Vagina (tissue), 2 donors: ENCODE results near the gene HMGB2. TPM values are rescaled to one million over a fixed set of nuclear protein-coding genes. Genes with fewer than 3 reads are reported as not detected.

Experiments
- DNase-seq, 2 donors: peaks; one replicate each; pipeline ENCODE4 v3.0.0-alpha.2; 2017; ENCODE audit errors: extremely low spot score in 2 of 2
- H3K27ac ChIP-seq: fragments of 200-600 bp; sonication (generic); one replicate; pipeline ENCODE4 v1.5.1; 2019
- H3K27me3 ChIP-seq: fragments of 200-600 bp; sonication (generic); one replicate; pipeline ENCODE4 v1.5.1; 2019
- H3K36me3 ChIP-seq, 2 donors: fragments of 200-600 bp; sonication (generic); one replicate each; pipeline ENCODE4 v1.5.1; 2017 to 2019
- H3K4me1 ChIP-seq: fragments of 200-600 bp; sonication (generic); one replicate; pipeline ENCODE4 v1.5.1; 2019
- H3K4me3 ChIP-seq, 2 donors: fragments of 200-600 bp; sonication (generic); 1 replicate in 1 of 2; 2 replicates in 1 of 2; pipeline ENCODE4 v1.5.1; 2016 to 2019
- H3K9me3 ChIP-seq: fragments of 200-600 bp; sonication (generic); one replicate; pipeline ENCODE4 v1.5.1; 2019
- CTCF ChIP-seq, 3 experiments: fragments of 450-650 bp in 2 of 3; fragments of 200-600 bp in 1 of 3; sonication (generic) in 1 of 3; IDR thresholded peaks; one replicate each; pipeline ENCODE4 v1.5.1; 2017 to 2019; ENCODE audit warnings: antibody characterized with exemption in 3 of 3, mild to moderate bottlenecking in 2 of 3, moderate library complexity in 2 of 3
- POLR2A ChIP-seq, 2 donors: fragments of 450-650 bp; IDR thresholded peaks; one replicate each; pipeline ENCODE4 v1.6.1; 2017; ENCODE audit warnings: antibody characterized with exemption in 2 of 2, mild to moderate bottlenecking in 2 of 2, moderate library complexity in 2 of 2
- POLR2AphosphoS5 ChIP-seq, 2 donors: sonication (generic); formaldehyde crosslinking; IDR thresholded peaks; one replicate each; pipeline ENCODE4 v1.9.0; 2017; ENCODE audit warnings: antibody characterized with exemption in 2 of 2, mild to moderate bottlenecking in 2 of 2, low read depth in 1 of 2; ENCODE audit not compliant: insufficient read depth in 1 of 2
- intact Hi-C: fragments of 100-400 bp; cut with DNase I; formaldehyde crosslinking; loops from one replicate; pipeline ENCODE4 v1.15.1; 2023
- total RNA-seq: library from RNA; depleted of rRNA; stranded (reverse); fragments of >200 nt; gene quantifications from one replicate; pipeline ENCODE4 v1.2.3, GENCODE V29; 2016

HMGB2 gene
- total RNA-seq, 1 donor from 2014 or later, result 56.7 TPM

- Histone ChIP-seq H3K27me3 (no peaks in the 10 kb centered on the region), H3K27ac (no peak overlapping the region), H3K36me3 (no peaks in the 10 kb centered on the region), H3K4me3 (no peak overlapping the region), H3K9me3 (no peaks in the 10 kb centered on the region), H3K4me1 (no peaks in the 10 kb centered on the region)
- intact Hi-C loops, result no loop called here
- TF ChIP-seq POLR2A (IDR thresholded peaks at IDR 0.05) (no peak), POLR2AphosphoS5 (IDR thresholded peaks at IDR 0.05; ENCODE audit: insufficient read depth in 1 of 2, low read depth in 1 of 2) (no peak), CTCF (IDR thresholded peaks at IDR 0.05) (no peak)
- DNase-seq, result no peak
Measured at GRCh38 chr4:173357939-173358338, 23.8 kb upstream of the HMGB2 start.

GRCh38 chr4:173347467-173347866, 13.3 kb upstream of the HMGB2 start:
- TF ChIP-seq POLR2AphosphoS5 (IDR thresholded peaks at IDR 0.05; ENCODE audit: insufficient read depth in 1 of 2, low read depth in 1 of 2) (no peak), CTCF (IDR thresholded peaks at IDR 0.05) (no peak), POLR2A (IDR thresholded peaks at IDR 0.05) (no peak)
- intact Hi-C loops, result no loop called here

GRCh38 chr4:173346074-173346473, 11.9 kb upstream of the HMGB2 start:
- TF ChIP-seq CTCF (IDR thresholded peaks at IDR 0.05) (no peak), POLR2AphosphoS5 (IDR thresholded peaks at IDR 0.05; ENCODE audit: insufficient read depth in 1 of 2, low read depth in 1 of 2) (no peak), POLR2A (IDR thresholded peaks at IDR 0.05) (no peak)
- Histone ChIP-seq H3K9me3 (no peaks in the 10 kb centered on the region), H3K27ac (no peak overlapping the region), H3K4me3 (no peak overlapping the region), H3K4me1 (no peaks in the 10 kb centered on the region), H3K36me3 (no peaks in the 10 kb centered on the region), H3K27me3 (no peaks in the 10 kb centered on the region)
- intact Hi-C loops, result no loop called here
- no peak for DNase-seq

More at GRCh38 chr4:173347467-173347866, 13.3 kb upstream of the HMGB2 start:
- Histone ChIP-seq H3K36me3 (no peaks in the 10 kb centered on the region), H3K27me3 (no peaks in the 10 kb centered on the region), H3K27ac (no peak overlapping the region), H3K4me1 (no peaks in the 10 kb centered on the region), H3K4me3 (no peak overlapping the region), H3K9me3 (no peaks in the 10 kb centered on the region)
- no peak for DNase-seq

GRCh38 chr4:173345648-173346047, 11.5 kb upstream of the HMGB2 start:
- H3K36me3 ChIP-seq, result no peaks in the 10 kb centered on the region
- H3K4me1 ChIP-seq, result no peaks in the 10 kb centered on the region
- H3K9me3 ChIP-seq, result no peaks in the 10 kb centered on the region
- no peak overlapping the region for H3K4me3 ChIP-seq
- H3K27ac ChIP-seq, result no peak overlapping the region
- H3K27me3 ChIP-seq, result no peaks in the 10 kb centered on the region
- DNase-seq, result no peak
- TF ChIP-seq CTCF (IDR thresholded peaks at IDR 0.05) (no peak), POLR2AphosphoS5 (IDR thresholded peaks at IDR 0.05; ENCODE audit: insufficient read depth in 1 of 2, low read depth in 1 of 2) (no peak), POLR2A (IDR thresholded peaks at IDR 0.05) (no peak)
- intact Hi-C loops, result no loop called here

GRCh38 chr4:173343832-173344397, 9.8 kb upstream of the HMGB2 start:
- Histone ChIP-seq H3K9me3 (no peaks in the 10 kb centered on the region), H3K27me3 (no peaks in the 10 kb centered on the region), H3K4me3 (no peak overlapping the region), H3K36me3 (no peaks in the 10 kb centered on the region), H3K27ac (no peak overlapping the region), H3K4me1 (no peaks in the 10 kb centered on the region)
- TF ChIP-seq CTCF (IDR thresholded peaks at IDR 0.05) (no peak), POLR2AphosphoS5 (IDR thresholded peaks at IDR 0.05; ENCODE audit: insufficient read depth in 1 of 2, low read depth in 1 of 2) (no peak), POLR2A (IDR thresholded peaks at IDR 0.05) (no peak)
- DNase-seq, result no peak
- intact Hi-C loops, result no loop called here
